ENCODE data around the gene ZNF579.

The ZNF579 gene

DNA sequence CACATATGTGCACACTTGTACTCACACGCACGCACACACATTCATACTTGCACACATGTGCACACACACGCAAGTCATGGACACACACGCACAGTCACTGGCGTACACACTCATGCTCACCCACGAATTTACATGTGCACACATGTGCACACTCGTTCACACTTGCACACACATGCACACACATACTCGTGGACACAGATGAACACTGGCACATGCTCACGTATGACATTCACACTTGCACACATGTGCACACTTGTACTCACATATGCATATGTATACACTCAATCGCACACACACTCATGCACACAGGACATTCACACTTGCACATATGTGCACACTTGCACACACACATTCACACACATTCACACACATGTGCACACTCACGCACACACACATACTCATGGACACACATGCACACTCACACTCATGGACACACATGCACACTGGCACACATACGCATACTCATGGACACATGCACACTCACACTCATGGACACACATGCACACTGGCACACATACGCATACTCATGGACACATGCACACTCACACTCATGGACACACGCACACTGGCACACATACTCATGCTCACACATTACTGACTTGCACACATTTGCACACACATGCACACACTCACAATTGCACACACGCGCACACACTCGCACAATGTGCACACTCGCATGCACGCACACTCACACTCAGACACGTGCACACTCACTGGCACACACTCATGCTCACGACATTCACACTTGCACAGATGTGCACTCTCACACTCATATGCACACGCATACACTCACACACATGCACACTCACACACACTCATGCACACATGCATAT, 53.2 kb downstream of the ZNF579 start:
- no peak for TF ChIP-seq POLR2AphosphoS5 (IDR thresholded peaks at IDR 0.05; ENCODE audit: low read depth, low read length)
- TF ChIP-seq FOXP2 (optimal IDR thresholded peaks at IDR 0.05; ENCODE audit: borderline replicate concordance, extremely low read depth, extremely low read length, insufficient read depth), result no peak
- TF ChIP-seq, protein P1, sequence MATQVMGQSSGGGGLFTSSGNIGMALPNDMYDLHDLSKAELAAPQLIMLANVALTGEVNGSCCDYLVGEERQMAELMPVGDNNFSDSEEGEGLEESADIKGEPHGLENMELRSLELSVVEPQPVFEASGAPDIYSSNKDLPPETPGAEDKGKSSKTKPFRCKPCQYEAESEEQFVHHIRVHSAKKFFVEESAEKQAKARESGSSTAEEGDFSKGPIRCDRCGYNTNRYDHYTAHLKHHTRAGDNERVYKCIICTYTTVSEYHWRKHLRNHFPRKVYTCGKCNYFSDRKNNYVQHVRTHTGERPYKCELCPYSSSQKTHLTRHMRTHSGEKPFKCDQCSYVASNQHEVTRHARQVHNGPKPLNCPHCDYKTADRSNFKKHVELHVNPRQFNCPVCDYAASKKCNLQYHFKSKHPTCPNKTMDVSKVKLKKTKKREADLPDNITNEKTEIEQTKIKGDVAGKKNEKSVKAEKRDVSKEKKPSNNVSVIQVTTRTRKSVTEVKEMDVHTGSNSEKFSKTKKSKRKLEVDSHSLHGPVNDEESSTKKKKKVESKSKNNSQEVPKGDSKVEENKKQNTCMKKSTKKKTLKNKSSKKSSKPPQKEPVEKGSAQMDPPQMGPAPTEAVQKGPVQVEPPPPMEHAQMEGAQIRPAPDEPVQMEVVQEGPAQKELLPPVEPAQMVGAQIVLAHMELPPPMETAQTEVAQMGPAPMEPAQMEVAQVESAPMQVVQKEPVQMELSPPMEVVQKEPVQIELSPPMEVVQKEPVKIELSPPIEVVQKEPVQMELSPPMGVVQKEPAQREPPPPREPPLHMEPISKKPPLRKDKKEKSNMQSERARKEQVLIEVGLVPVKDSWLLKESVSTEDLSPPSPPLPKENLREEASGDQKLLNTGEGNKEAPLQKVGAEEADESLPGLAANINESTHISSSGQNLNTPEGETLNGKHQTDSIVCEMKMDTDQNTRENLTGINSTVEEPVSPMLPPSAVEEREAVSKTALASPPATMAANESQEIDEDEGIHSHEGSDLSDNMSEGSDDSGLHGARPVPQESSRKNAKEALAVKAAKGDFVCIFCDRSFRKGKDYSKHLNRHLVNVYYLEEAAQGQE (IDR thresholded peaks at IDR 0.05; ENCODE audit: insufficient read depth in 1 of 2, low read depth in 2 of 2, low read length in 2 of 2), result no peak
- TF ChIP-seq TAF1 (IDR thresholded peaks at IDR 0.05; ENCODE audit: borderline replicate concordance, insufficient read depth, low read length), result no peak
- TF ChIP-seq SIN3A (IDR thresholded peaks at IDR 0.05; ENCODE audit: borderline replicate concordance, insufficient read depth, low read length), result no peak

All from PFSK-1 (cell line).